T-helper 2 cell (primary cell): ENCODE results near the gene EVC.

Source experiments
- DNase-seq, 5 experiments: peaks; one replicate each; pipeline versions ENCODE4 v3.0.0 to v3.0.0-alpha.2; 2012 to 2022
- total RNA-seq, 2 donors: gene quantifications; one replicate each; lab custom pipeline; 2026; lab: John Stamatoyannopoulos, UW

The EVC gene
- total RNA-seq: 1.9 to 9.7 reads per million in 2 donors

GRCh38 chr4:5710961-5711478 lies at the start of gene EVC:
EVC (plus strand) TSS chr4:5711201; CDS start chr4:5711381, 180 bp downstream.
- DNase-seq: peak in 3 of 5 experiments; percentile 11 to 47 (median 24)

GRCh38 chr4:5661237-5661636 lies 49.8 kb upstream of the EVC start:
- DNase-seq: no peak

DNA sequence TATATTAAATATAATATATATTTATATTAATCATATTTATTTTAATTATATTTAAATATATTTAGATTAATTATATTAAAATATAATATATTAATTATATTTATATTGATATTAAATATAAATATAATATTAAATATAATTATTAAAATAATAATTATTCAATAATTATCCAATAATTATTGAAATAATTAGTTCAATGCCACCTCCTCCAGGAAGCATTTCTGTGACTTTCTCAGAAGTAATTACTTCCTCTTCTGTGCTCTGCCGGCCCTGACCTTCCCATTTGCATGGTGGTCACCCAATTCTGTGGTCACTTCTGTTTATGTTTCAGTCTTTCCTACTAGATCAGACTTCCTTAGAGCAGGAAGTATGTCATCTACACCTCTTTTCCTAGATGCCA lies 48.4 kb upstream of the EVC start:
- DNase-seq: no peak

DNA sequence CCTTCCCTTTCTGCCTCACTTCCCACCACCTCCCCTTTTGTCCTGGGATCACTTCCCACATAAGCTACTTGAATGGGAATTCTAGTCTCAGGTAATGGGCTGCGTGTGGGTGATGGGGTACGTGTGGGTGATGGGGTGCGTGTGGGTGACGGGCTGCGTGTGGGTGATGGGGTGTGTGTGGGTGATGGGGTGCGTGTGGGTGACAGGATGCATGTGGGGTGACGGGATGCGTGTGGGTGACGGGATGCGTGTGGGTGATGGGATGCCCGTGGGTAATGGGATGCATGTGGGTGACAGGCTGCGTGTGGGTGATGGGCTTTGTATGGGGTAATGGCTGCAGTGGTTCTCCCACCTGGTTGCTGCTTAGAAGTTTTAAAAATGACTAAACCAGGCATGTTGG lies 46.2 kb upstream of the EVC start:
- DNase-seq: no peak

DNA sequence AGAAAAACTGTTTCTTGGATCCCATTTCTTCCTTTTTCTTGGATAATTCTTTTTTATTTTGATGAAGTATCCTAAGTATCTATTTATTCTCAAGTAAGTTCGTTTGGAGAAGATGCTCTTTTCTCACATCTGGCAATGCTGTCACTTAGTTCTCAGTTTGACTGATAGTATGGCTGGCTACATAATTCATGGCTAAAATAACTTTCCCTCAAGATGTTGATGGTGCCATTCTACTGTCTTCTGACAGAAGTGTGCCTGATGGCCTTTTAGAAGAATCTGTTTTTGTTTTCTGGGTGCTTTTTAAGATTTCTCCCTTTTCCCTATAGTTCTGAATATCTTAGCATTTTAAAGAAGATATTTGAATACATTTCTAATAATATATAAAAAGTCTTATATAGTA lies 44.3 kb upstream of the EVC start:
- no peak for DNase-seq

GRCh38 chr4:5676763-5677162 lies 34.2 kb upstream of the EVC start:
- DNase-seq: no peak

DNA sequence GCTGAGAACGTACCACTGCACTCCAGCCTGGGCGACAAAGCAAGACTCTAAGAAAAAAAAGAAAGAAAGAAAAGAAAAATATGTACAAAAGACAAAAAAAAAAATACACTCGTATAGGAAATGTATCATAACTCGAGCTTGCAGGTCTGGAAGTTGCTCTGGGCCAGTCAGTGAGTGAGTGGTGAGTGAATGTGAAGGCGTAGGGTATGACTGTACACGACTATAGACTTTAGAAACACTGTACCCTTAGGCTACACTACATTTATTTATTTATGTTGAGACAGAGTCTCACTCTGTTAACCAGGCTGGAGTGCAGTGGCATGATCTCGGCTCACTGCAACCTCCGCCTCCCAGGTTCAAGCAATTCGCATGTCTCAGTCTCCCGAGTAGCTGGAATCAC lies 32.0 kb upstream of the EVC start:
- no peak for DNase-seq

GRCh38 chr4:5683566-5683965 lies 27.4 kb upstream of the EVC start:
- DNase-seq: no peak

DNA sequence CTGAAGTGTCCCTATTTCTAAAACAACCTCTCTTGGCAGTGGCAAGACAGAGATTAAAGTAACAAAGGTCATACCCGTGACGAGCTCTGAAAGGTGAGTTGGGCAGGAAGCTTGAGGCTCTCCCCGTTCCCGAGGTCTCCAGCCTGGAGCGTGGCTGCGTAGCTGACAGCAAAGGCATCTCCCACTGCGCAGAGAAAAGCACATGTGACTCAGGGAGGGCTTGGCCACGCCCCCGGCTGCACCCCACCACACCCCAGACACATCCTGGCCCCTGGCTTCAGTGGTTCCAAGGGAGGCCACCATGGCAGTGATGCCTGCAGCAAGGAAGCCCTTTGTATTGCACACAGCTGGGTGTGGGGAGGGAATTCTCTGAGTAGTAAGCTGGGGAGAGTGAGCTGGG lies 25.7 kb upstream of the EVC start:
- no peak for DNase-seq

- no peak for DNase-seq
These were observed 24.7 kb upstream of the EVC start for GRCh38 chr4:5686338-5686737.

GRCh38 chr4:5689065-5689464 lies 21.9 kb upstream of the EVC start:
- no peak for DNase-seq

GRCh38 chr4:5691491-5692132 lies 19.4 kb upstream of the EVC start:
- DNase-seq: no peak

- no peak for DNase-seq
These were observed 17.1 kb upstream of the EVC start for GRCh38 chr4:5693871-5694270.

DNA sequence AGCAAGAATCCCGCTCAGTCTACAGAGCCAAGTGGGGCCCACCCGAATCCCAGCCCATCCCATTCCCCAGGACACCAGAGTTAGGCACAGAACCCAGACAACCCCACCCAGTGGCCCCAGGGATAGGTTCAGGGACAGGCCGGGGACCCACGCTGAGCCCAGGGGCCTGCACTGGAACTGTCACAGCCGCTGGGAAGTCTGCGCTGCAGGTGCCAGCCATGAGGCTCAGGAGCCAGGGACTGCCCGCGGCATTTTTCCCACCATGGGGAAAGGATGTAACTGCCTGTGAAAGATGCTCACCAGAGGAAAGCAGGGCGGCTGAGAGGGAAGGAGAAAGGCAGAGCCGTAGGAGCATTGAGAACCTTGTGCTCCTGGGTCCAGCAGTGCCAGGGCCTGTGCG lies 14.7 kb upstream of the EVC start:
- no peak for DNase-seq

DNA sequence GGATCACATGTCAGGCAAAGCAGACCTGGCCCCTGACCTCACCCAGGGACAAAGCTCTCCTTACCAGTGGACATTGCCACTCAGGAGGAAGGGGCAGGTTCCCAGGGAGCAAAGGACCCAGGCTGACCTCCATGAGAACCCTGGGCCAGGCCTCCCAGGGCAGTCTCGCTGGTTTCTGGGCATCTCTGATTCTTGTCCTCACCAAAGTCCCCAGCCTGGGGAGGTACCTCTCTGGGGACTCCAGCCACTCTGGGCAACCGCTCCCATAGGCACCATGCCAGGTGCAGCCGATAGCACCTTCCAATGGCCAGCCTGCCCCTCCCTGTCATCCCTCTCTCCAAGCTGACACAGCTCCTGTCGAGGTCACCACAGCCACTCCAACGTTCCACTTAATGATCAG lies 10.5 kb upstream of the EVC start:
- no peak for DNase-seq

- DNase-seq: no peak
These were observed 9.0 kb upstream of the EVC start for GRCh38 chr4:5701971-5702370.

- DNase-seq: no peak
These were observed 7.2 kb upstream of the EVC start for GRCh38 chr4:5703831-5704230.

DNA sequence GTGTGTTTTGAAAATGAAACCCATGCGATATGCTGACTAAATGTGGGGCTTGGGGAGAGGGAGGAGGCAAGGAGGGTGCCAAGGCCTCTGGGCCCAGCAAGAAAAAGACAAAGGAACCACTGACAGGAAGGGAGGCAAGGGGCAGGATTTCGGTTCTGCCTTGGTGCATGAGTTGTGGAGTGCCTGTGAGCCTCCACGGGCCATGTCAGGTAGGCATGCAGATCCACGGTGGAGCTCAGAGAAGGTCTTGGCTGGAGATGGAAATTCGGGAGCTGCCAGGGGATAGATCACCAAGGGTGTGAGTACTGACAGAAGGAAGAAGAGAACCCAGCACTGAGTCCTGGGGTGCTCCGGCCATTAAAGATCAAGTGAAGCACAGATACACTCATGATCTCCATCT lies 6.7 kb upstream of the EVC start:
- no peak for DNase-seq

DNA sequence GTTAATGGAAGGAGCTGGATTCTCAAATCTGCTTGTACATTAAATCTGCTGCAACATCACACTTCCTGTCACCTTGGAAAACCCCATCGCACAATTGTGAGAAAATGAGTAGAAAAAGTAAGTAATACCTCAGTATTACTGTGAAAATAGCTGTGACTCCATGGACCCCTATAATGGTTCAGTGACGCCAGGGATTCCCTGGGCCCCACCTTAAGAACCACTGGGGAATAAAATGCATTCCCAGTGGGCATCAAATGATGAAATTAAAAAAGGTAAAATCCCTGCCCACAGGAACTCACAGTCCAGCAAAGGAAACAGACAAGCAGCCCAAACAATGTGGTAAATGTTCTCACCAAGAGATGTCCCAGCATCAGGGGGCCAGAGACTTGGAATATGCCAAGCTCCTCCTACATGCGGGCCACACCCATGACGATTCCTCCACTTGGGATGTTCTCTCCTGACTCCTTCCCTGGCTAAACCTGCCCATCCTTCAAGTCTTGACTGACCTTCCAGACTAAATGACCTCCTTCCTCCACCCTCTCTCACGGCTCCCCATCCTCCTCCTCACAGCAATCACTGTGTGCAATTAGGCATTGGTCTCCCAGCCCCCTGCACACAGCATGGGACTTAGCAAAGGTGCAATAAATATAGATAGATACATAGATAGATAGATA lies 5.2 kb upstream of the EVC start:
- DNase-seq: no peak

DNA sequence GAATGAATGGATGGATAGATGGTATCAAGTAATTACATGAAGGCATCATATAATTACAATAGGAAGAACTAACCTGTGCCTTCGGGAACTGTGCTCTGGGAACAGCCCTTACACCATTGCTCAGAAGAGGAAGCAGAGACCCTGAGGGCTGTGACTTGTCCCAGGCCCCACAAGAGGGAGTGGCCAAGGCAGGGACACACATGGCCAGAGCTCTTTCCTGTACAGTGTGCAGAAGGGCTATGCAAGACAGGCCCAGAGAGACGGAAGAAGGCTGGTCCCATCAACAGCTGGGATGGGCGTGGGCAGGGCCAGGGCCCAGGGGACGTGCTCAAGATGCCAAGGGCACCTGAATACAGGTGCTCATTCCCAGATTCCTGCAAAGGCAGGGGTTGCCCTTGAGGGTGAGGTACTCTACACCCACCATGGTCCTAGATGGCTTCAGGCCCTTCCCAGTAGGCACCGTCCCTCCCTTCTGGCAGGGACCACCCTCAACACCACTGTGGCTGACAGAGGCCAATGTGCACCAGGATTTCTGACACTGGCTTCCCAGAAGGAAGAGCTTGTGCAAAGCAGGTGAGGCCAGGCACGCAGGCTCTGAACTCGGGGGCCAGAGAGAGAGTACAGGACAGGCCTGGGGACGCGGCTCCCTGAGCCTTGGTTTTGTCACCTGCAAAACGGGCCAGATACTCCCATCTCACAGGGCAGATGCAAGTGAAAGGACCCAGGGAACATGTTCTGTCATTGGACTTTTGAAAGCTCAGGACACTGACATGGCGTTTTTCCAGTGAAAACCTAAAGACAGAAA lies 4.3 kb upstream of the EVC start:
- DNase-seq: no peak

GRCh38 chr4:5707366-5707765 lies 3.6 kb upstream of the EVC start:
- DNase-seq: no peak

GRCh38 chr4:5707778-5708448 lies 3.1 kb upstream of the EVC start:
- DNase-seq: peak in 1 of 5 experiments; percentile 22
